H54 (cell line): Measurements from ENCODE around the gene ETNK1.
"Not testable (repeated sequence)": the region's sequence is repeated elsewhere in the genome, so short reads cannot be mapped to it uniquely, and the experiment has no call there.

Experiments used
- DNase-seq: peaks from one replicate; pipeline ENCODE4 v3.0.0; 2011; ENCODE audit warnings: low spot score, mixed read lengths; ENCODE audit not compliant: insufficient read length
- FAIRE-seq: peaks from 3 replicates; lab custom pipeline; 2011; peaks lifted over from hg19 to GRCh38; lab: Jason Lieb, UNC
- POLR2A ChIP-seq: IDR thresholded peaks from 2 replicates; pipeline ENCODE4 v1.6.1; 2011; ENCODE audit warnings: low read depth, mild to moderate bottlenecking, low read length

Gene ETNK1

GRCh38 chr12:22686193-22686592 lies 61.2 kb downstream of the ETNK1 start:
- no peak for DNase-seq
- FAIRE-seq, result no peak
- TF ChIP-seq POLR2A, result no peak

DNA sequence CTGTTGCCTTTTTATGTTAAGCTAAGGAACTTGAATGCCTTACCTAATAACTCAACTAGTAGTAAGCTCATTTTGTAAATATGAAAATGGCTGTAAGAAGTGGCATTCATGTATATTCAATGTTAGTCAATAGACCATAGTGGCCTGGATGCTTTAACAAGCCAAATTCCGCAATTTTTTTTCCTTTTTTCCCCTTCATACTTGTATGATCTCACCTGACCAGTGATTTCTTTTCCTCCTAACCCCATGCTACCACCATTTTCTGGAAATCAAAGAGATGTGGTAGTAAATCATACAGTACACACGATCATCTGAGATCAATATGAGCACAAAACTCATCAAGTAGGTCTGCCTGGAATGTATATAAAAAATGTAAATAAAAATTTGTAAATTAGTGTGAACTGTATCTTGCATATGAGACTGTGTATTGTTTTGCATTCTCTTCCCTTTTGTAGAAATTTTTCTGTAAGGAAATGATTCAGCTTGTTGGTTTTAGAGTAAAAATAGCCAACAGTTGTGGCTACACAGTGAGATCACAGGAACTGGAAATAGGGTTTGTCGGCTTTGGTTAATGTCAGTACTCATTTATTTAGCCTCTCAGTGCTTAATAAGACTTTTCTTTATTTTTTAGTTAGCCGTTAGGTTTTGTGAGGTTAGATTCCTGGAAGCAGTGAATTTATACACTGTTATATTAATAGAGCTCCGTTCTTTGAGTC lies 62.5 kb downstream of the ETNK1 start:
- DNase-seq (no peak), FAIRE-seq (peak; percentile 84)
- no peak for TF ChIP-seq POLR2A

DNA sequence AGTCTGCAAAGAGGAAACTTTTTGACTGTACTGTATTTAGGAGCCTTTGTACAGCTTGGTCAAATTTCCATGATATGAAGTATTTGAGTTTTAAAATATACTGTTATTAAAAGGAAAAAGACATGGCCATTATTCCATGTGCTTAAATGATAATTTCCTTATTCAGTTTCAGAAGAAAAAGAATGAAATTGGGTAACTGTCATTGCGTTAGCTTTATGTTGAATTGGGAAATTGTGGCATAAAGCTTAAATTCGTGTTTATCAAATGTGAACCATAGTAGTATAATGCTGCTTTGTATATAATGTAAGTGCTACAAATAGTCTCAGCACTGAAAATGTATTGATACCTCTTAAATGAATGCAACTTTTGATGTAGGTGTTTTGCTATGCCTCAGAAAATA lies 64.9 kb downstream of the ETNK1 start:
- FAIRE-seq (no peak), DNase-seq (no peak)
- TF ChIP-seq POLR2A, result no peak

- FAIRE-seq (no peak), DNase-seq (no peak)
- no peak for TF ChIP-seq POLR2A
Measured at GRCh38 chr12:22691319-22691718, 66.3 kb downstream of the ETNK1 start.

GRCh38 chr12:22692467-22692866 lies 67.5 kb downstream of the ETNK1 start:
- not testable (repeated sequence) for DNase-seq

DNA sequence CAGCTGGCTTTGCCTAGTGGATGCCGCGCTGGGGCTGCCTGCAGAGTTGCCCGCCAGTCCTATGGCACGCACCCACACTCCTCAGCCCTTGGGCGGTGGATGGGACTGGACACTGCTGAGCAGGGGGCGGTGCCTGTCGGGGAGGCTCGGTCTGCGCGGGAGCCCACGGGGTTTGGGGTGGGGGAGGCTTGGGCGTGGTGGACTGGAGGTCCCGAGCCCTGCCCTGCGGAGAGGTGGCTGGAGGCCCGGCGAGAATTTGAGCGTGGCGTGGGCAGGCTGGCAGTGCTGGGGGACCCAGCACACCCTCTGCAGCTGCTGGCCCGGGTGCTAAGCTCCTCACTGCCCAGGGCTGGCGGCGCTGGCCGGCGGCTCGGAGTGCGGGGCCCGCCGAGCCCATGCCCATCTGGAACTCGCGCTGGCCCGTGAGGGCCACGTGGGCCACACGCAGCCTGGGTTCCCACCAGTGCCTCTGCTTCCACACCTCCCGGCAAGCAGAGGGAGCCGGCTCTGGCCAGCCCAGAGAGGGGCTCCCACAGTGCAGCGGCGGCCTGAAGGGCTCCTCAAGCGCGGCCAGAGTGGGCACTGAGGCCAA lies 68.1 kb downstream of the ETNK1 start:
- DNase-seq (no peak), FAIRE-seq (no peak)
- TF ChIP-seq POLR2A, result no peak

More at GRCh38 chr12:22692467-22692866, 67.5 kb downstream of the ETNK1 start:
- not testable (repeated sequence) for FAIRE-seq

DNA sequence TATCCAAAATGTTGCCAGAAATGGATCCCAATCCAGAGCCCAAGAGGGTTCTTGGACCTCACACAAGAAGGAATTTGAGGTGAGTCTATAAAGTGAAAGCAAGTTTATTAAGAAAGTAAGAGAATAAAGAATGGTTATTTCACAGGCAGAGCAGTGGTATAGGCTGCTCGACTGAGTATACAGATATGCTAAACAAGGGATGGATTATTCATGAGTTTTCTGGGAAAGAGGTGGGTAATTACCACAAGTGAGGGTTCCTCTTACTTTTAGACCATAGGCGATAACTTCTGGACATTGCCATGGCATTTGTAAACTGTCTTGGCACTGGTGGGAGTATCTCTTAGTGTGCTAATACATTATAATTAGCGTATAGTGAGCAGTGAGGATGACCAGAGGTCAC lies 73.6 kb downstream of the ETNK1 start:
- DNase-seq (no peak), FAIRE-seq (no peak)
- TF ChIP-seq POLR2A, result no peak

DNA sequence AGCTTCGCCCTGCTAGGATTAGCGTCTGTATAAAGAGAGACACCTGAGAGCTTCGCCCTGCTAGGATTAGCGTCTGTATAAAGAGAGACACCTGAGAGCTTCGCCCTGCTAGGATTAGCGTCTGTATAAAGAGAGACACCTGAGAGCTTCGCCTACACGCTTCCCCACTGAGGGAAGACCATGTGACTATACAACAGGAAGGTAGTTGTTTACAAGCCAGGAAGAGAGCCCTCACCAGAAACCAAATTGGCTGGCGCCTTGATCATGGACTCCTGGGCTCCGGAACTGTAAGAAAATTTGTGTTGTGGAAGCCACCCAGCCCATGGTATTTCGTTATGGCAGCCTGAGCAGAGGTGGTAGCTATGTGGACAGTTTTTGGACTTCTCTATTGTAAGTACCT lies 74.7 kb downstream of the ETNK1 start:
- FAIRE-seq, DNase-seq: not testable (repeated sequence)

DNA sequence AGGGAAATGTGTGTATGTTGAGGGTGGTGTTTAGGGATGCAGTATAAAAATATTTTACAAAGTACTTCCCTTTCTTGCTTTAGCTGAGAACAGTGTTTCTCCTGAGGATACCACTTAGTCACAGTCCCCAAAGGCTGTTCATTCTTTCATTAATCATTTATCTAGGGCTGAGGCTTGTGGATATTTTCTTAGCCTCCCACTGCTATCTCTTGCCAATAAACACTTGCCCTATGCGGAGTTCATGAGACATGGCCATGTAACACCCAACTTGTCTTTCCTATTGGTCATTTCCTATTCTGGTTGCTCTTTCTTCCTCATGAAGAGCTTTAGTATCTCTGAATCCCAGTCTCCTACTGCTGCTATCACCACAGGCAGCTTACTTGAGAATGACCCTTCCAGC lies 75.1 kb downstream of the ETNK1 start:
- no peak for TF ChIP-seq POLR2A
- FAIRE-seq, result no peak
- DNase-seq, result no peak

DNA sequence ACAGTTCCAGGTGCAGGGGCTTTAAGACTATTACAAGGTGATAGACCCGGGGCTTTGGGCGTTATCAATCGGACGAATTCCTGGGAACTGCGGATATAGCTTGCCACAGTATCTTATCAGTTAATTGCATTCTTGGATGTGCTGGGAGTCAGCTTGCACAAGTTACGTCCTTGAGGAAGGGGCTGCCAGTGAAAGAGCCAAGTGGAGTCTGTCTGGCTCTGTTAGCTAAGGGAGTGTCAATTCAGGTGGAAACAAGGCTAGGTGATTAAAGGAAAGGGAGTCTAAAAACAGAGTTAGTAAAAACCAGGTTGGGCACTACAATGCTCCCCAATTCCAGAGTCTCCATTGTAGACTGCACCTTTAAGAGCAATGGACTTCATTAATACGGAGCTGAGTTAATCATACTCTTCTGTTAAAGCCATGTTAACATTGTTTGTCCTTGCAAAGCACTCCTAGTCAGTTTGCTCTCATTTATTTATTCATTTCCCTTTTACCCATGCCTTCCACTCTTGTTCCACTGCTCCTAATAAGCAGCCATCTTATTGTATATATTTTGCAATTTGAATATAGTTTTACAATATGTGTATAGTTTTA lies 76.3 kb downstream of the ETNK1 start:
- FAIRE-seq, DNase-seq: not testable (repeated sequence)

- TF ChIP-seq POLR2A, result no peak
- DNase-seq, result no peak
- no peak for FAIRE-seq
Measured at GRCh38 chr12:22702690-22703089, 77.7 kb downstream of the ETNK1 start.

- TF ChIP-seq POLR2A, result no peak
- no peak for DNase-seq
- no peak for FAIRE-seq
Measured at GRCh38 chr12:22709292-22709691, 84.3 kb downstream of the ETNK1 start.

DNA sequence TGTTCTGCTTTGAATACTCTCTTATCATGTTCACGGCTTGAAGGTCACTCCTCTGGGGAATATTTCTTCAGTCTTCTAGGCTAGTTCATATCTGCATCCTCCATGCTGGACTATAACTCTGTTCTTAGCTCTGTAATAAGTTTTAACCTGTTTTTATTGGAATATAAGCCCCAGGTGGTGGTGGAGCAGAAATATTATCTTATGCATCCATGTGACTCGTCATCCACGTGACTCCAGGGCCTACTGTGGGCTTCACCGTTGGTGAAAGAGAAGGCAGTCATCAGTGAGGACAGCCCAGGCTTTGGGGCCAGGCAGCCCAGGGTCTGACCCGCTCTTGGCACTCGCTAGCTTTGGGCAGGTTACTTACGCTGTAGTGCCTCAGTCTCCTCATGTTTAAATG lies 87.1 kb downstream of the ETNK1 start:
- no peak for FAIRE-seq
- TF ChIP-seq POLR2A, result no peak
- DNase-seq, result no peak

DNA sequence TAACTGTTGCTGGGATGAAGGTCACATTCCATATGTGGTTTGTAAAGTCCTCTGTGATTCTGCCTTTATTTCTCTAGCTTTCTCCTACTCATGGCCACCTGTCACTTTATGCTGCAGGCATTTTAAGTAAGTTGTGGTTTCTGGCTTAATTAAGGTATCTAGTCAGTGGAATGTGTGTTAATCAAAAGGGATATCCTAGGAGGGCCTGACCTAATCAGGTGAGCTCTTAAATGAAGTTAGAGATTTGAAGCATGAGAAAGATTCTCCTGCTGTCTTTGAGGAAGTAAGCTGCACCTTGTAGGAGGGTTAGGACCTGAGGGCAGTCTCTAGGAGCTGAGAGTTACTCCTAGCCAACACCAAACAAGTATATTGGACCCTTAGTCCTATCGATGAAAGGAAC lies 90.3 kb downstream of the ETNK1 start:
- no peak for DNase-seq
- TF ChIP-seq POLR2A, result no peak
- no peak for FAIRE-seq

GRCh38 chr12:22719745-22720144 lies 94.8 kb downstream of the ETNK1 start:
- no peak for TF ChIP-seq POLR2A
- DNase-seq (no peak), FAIRE-seq (no peak)

GRCh38 chr12:22722081-22722480 lies 97.1 kb downstream of the ETNK1 start:
- no peak for DNase-seq
- TF ChIP-seq POLR2A, result no peak
- no peak for FAIRE-seq
